Neural progenitor cell (in vitro differentiated cells): Measurements from ENCODE around the gene TPI1. TPM values are rescaled to one million over a fixed set of nuclear protein-coding genes. Genes with fewer than 3 reads are reported as not detected.
"Not testable (repeated sequence)": the region's sequence is repeated elsewhere in the genome, so short reads cannot be mapped to it uniquely, and the experiment has no call there.

Experiments used
- DNase-seq: peaks from one replicate; pipeline ENCODE4 v3.0.0-alpha.2; 2016; ENCODE audit warnings: low spot score
- H2AFZ ChIP-seq: fragments of 200-600 bp; sonication (generic); replicated peaks from 2 replicates; pipeline ENCODE4 v1.6.1; 2016; ENCODE audit warnings: antibody characterized with exemption
- H3F3A ChIP-seq: fragments of 200-600 bp; sonication (generic); 2 replicates; pipeline ENCODE4 v1.6.1; 2016; ENCODE audit warnings: antibody characterized with exemption, low read depth
- H3K27ac ChIP-seq: fragments of 200-600 bp; sonication (generic); 2 replicates; pipeline ENCODE4 v1.5.1; 2016; ENCODE audit warnings: mild to moderate bottlenecking
- H3K27me3 ChIP-seq: fragments of 200-600 bp; sonication (generic); 2 replicates; pipeline ENCODE4 v1.6.1; 2016; ENCODE audit warnings: mild to moderate bottlenecking, moderate library complexity
- H3K36me3 ChIP-seq: fragments of 200-600 bp; sonication (generic); 2 replicates; pipeline ENCODE4 v1.5.1; 2016
- H3K4me1 ChIP-seq: fragments of 200-600 bp; sonication (generic); 2 replicates; pipeline ENCODE4 v1.6.1; 2016; ENCODE audit warnings: mixed run types
- H3K4me2 ChIP-seq: fragments of 200-600 bp; sonication (generic); 2 replicates; pipeline ENCODE4 v1.6.1; 2016
- H3K4me3 ChIP-seq: fragments of 200-600 bp; sonication (generic); 2 replicates; pipeline ENCODE4 v1.5.1; 2016
- H3K79me2 ChIP-seq: fragments of 200-600 bp; sonication (generic); 2 replicates; pipeline ENCODE4 v1.6.1; 2016; ENCODE audit warnings: low read depth
- H3K9ac ChIP-seq: fragments of 200-600 bp; sonication (generic); 2 replicates; pipeline ENCODE4 v1.6.1; 2016
- H3K9me3 ChIP-seq: fragments of 200-600 bp; sonication (generic); 2 replicates; pipeline ENCODE4 v1.5.1; 2016; ENCODE audit warnings: low read depth
- H4K20me1 ChIP-seq: fragments of 200-600 bp; sonication (generic); 2 replicates; pipeline ENCODE4 v1.6.1; 2016; ENCODE audit warnings: low read depth
- H3K27ac Mint-ChIP-seq: 3 replicates; pipeline ENCODE4 v1.8.0; 2021; ENCODE audit warnings: mixed read lengths
- H3K27me3 Mint-ChIP-seq: 2 replicates; pipeline ENCODE4 v1.8.0; 2022; ENCODE audit warnings: low read depth, mild to moderate bottlenecking, inconsistent platforms, moderate library complexity, mixed read lengths; ENCODE audit not compliant: insufficient read depth
- H3K36me3 Mint-ChIP-seq: 3 replicates; pipeline ENCODE4 v1.8.0; 2021; ENCODE audit warnings: mixed read lengths
- H3K4me1 Mint-ChIP-seq: 3 replicates; pipeline ENCODE4 v1.8.0; 2021; ENCODE audit warnings: mixed read lengths
- H3K4me3 Mint-ChIP-seq: 3 replicates; pipeline ENCODE4 v1.8.0; 2021; ENCODE audit warnings: mild to moderate bottlenecking, moderate library complexity, mixed read lengths
- H3K9me3 Mint-ChIP-seq: 3 replicates; pipeline ENCODE4 v1.8.0; 2020; ENCODE audit warnings: mixed read lengths
- EZH2 ChIP-seq: fragments of 200-600 bp; sonication (generic); IDR thresholded peaks from 2 replicates; pipeline ENCODE4 v1.6.1; 2017; ENCODE audit warnings: antibody characterized with exemption, mild to moderate bottlenecking, moderate library complexity
- EZH2phosphoT487 ChIP-seq: fragments of 200-600 bp; sonication (generic); IDR thresholded peaks from 2 replicates; pipeline ENCODE4 v1.6.1; 2017; ENCODE audit warnings: antibody characterized with exemption
- total RNA-seq: library from RNA; depleted of rRNA; stranded (reverse); fragments of >200 nt; gene quantifications from 2 replicates; pipeline ENCODE4 v1.2.3, GENCODE V29; 2015; ENCODE audit warnings: low replicate concordance
- TF ChIP-seq, protein P1 (sequence below): fragments of 200-600 bp; sonication (generic); IDR thresholded peaks from 2 replicates; pipeline ENCODE4 v1.5.1; 2017; ENCODE audit warnings: antibody characterized with exemption, mild to moderate bottlenecking

TPI1 gene
- total RNA-seq, 1 donor from 2014 or later = 1,038 TPM

- Mint-ChIP-seq H3K4me3 (peak overlapping the region; percentile 78), H3K27ac (peak overlapping the region; percentile 97), H3K4me1 (peaks cover 26% of the 10 kb centered on the region), H3K9me3 (no peaks in the 10 kb centered on the region), H3K27me3 (no peaks in the 10 kb centered on the region), H3K36me3 (no peaks in the 10 kb centered on the region)
- no peaks in the 10 kb centered on the region for H3K79me2 ChIP-seq
- peak overlapping the region; percentile 81 for H3K4me2 ChIP-seq
- no peaks in the 10 kb centered on the region for H3K36me3 ChIP-seq
- peak; percentile 99 for DNase-seq
- peaks cover 18% of the 10 kb centered on the region for H3K4me1 ChIP-seq
- H3K9me3 ChIP-seq = no peaks in the 10 kb centered on the region
- no peaks in the 10 kb centered on the region for H3K27me3 ChIP-seq
- H3F3A ChIP-seq = peaks cover 32% of the 10 kb centered on the region
- TF ChIP-seq, protein P1, sequence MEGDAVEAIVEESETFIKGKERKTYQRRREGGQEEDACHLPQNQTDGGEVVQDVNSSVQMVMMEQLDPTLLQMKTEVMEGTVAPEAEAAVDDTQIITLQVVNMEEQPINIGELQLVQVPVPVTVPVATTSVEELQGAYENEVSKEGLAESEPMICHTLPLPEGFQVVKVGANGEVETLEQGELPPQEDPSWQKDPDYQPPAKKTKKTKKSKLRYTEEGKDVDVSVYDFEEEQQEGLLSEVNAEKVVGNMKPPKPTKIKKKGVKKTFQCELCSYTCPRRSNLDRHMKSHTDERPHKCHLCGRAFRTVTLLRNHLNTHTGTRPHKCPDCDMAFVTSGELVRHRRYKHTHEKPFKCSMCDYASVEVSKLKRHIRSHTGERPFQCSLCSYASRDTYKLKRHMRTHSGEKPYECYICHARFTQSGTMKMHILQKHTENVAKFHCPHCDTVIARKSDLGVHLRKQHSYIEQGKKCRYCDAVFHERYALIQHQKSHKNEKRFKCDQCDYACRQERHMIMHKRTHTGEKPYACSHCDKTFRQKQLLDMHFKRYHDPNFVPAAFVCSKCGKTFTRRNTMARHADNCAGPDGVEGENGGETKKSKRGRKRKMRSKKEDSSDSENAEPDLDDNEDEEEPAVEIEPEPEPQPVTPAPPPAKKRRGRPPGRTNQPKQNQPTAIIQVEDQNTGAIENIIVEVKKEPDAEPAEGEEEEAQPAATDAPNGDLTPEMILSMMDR = peak; percentile 79
- TF ChIP-seq EZH2 = no peak
- H3K9ac ChIP-seq = no peak overlapping the region
- H2AFZ ChIP-seq = peak overlapping the region; percentile 89
- H4K20me1 ChIP-seq = no peaks in the 10 kb centered on the region
- H3K4me3 ChIP-seq = peak overlapping the region; percentile 47
- H3K27ac ChIP-seq = peak overlapping the region; percentile 49
Observed at GRCh38 chr12:6890789-6891645, 23.7 kb downstream of the TPI1 start.

DNA sequence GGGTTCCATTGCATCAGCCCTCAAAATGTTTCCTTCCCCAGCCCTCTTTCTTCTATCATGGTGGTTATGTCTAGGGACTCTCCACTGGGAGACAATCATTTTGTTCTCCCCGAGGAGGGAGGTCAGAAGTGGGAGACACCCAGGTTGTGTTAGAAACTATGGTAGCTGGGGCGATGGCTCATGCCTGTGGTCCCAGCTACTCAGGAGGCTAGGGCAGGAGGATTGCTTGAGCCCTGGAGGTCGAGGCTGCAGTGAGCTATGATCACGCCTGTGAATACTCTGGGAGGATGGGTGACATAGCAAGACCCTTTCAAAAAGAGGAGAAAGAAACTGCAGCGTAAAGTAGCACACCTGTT, 24.3 kb downstream of the TPI1 start:
- Histone ChIP-seq H4K20me1 (no peaks in the 10 kb centered on the region), H3K9ac (no peak overlapping the region), H3F3A (peaks cover 28% of the 10 kb centered on the region), H3K27me3 (no peaks in the 10 kb centered on the region), H3K4me2 (peak overlapping the region; percentile 77), H3K9me3 (no peaks in the 10 kb centered on the region), H2AFZ (peak overlapping the region; percentile 89), H3K27ac (no peak overlapping the region), H3K4me3 (peak overlapping the region; percentile 45), H3K4me1 (peaks cover 15% of the 10 kb centered on the region), H3K79me2 (no peaks in the 10 kb centered on the region), H3K36me3 (no peaks in the 10 kb centered on the region)
- Mint-ChIP-seq H3K4me1 (peaks cover 23% of the 10 kb centered on the region), H3K27ac (peak overlapping the region; percentile 86), H3K4me3 (peak overlapping the region; percentile 78), H3K9me3 (no peaks in the 10 kb centered on the region), H3K36me3 (no peaks in the 10 kb centered on the region), H3K27me3 (no peaks in the 10 kb centered on the region)
- no peak for TF ChIP-seq EZH2
- TF ChIP-seq, protein P1 = no peak
- no peak for TF ChIP-seq EZH2phosphoT487
- no peak for DNase-seq

GRCh38 chr12:6892683-6893082, 25.4 kb downstream of the TPI1 start:
- H3K36me3 Mint-ChIP-seq, H3K27me3 Mint-ChIP-seq: not testable (repeated sequence)

GRCh38 chr12:6894321-6894720, 27.0 kb downstream of the TPI1 start:
- no peaks in the 10 kb centered on the region for H3K27me3 ChIP-seq
- Mint-ChIP-seq H3K27ac (no peak overlapping the region), H3K4me1 (peaks cover 18% of the 10 kb centered on the region), H3K9me3 (no peaks in the 10 kb centered on the region), H3K4me3 (no peak overlapping the region), H3K36me3 (no peaks in the 10 kb centered on the region), H3K27me3 (no peaks in the 10 kb centered on the region)
- no peaks in the 10 kb centered on the region for H4K20me1 ChIP-seq
- no peak overlapping the region for H3K27ac ChIP-seq
- no peaks in the 10 kb centered on the region for H3K36me3 ChIP-seq
- TF ChIP-seq, protein P1 = no peak
- TF ChIP-seq EZH2phosphoT487 (no peak), EZH2 (no peak)
- H3K79me2 ChIP-seq = no peaks in the 10 kb centered on the region
- H3K4me1 ChIP-seq = peaks cover 7% of the 10 kb centered on the region
- H3K4me2 ChIP-seq = no peak overlapping the region
- H3K9me3 ChIP-seq = no peaks in the 10 kb centered on the region
- DNase-seq = no peak
- H2AFZ ChIP-seq = no peak overlapping the region
- H3K9ac ChIP-seq = no peak overlapping the region
- H3F3A ChIP-seq = peaks cover 20% of the 10 kb centered on the region
- H3K4me3 ChIP-seq = no peak overlapping the region

More at GRCh38 chr12:6892683-6893082, 25.4 kb downstream of the TPI1 start:
- Mint-ChIP-seq H3K27ac (peak overlapping the region; percentile 74), H3K4me1 (peaks cover 23% of the 10 kb centered on the region), H3K4me3 (peak overlapping the region; percentile 65)
- H3K27ac ChIP-seq, H3K36me3 ChIP-seq, DNase-seq, H3K9ac ChIP-seq, H3K4me3 ChIP-seq, H3K9me3 ChIP-seq, H2AFZ ChIP-seq, H3K27me3 ChIP-seq, H3K79me2 ChIP-seq, H3K4me1 ChIP-seq, H3K9me3 Mint-ChIP-seq, H4K20me1 ChIP-seq, H3K4me2 ChIP-seq: not testable (repeated sequence)
- peaks cover 20% of the 10 kb centered on the region for H3F3A ChIP-seq
